NCI-H1048 (cell line): ENCODE measurements around the gene MKLN1.
"Not testable (repeated sequence)": the region's sequence is repeated elsewhere in the genome, so short reads cannot be mapped to it uniquely, and the experiment has no call there.

Experiments
- DNase-seq: peaks from one replicate; lab custom pipeline; 2025; lab: John Stamatoyannopoulos, UW

The MKLN1 gene

DNA sequence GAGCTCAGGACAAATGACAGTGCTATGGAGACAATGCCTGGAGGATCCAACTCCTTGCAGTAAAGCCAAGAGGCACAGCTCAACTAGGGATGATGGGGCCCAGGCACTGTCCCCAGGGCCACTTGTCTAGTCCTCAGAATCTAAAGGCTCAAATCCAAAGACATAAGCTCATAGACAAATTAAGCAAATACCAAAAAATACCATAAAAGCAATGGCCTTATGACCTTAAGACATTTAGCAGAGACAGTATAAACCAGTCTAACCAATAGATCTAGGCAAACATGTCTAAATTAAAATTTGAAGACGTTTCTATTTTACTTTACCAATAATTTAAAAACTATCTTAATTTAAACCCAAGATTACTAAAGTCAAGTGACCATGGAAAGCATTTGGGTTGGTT, 14.8 kb upstream of the MKLN1 start:
- no peak for DNase-seq

DNA sequence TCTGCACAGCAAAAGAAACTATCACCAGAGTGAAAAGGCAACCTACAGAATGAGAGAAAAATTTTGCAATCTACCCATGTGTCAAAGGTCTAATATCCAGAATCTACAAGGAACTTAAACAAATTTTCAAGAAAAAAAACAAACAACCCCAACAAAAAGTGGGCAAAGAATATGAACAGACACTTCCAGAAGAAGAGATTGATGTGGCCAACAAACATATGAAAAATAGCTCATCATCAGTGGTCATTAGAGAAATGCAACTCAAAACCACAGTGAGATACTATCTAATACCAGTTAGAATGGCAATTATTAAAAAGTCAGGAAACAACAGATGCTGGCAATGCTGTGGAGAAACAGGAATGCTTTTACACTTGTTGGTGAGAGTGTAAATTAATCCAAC, 7.1 kb upstream of the MKLN1 start:
- no peak for DNase-seq

DNA sequence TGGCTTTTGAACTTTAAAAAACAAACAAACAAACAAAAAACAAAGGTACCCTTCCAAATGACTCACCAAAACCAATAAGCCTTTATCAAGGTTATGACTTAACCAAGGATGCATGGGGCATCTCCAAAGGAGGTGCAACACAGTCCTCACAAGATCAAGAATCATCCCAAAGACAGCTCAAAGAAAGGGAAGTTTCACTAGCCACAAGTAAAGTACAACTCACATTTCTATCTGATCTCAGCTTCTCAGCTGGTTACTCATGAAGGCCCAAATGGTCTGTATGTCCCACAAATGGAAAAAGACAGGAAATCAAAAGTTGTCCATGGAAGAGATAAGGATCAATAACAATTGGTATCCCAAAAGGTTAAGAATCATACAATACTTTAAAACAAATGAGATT, 6.0 kb upstream of the MKLN1 start:
- DNase-seq: no peak

DNA sequence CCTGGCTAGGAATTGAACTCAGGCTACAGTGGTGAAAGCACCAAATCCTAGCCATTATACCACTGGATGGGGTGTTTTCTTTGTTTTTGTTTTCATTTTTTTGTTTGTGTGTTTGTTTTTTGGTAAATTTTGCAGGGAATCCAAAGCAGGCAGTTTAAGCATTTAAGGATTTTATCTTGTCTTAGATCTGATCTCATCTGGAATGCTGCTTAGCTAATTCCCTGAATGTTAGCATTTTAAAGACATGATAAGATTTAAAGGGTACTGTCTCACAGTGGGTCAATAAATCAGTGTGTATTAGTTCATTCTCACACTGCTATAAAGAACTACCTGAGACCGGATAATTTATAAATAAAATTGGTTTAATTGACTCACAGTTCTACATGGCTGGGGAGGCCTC, 5.6 kb upstream of the MKLN1 start:
- no peak for DNase-seq

DNA sequence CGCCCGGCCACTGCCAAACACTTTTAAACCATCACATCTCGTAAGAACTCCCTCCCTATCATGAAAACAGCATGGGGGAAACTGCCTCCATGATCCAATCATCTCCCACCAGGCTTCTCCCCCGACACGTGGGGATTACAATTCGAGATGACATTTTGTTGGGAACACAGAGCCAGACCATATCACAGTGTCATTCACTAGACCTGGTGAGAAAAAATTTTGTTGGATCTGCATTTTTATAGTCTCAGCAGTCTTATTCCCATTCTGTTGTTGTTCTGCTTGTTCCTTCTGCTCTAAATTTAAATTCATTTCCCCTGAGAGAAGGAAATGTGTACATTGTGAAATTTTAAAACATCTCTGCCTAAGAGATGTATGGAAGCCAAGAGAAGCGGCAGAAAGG, 4.8 kb upstream of the MKLN1 start:
- DNase-seq: no peak

DNA sequence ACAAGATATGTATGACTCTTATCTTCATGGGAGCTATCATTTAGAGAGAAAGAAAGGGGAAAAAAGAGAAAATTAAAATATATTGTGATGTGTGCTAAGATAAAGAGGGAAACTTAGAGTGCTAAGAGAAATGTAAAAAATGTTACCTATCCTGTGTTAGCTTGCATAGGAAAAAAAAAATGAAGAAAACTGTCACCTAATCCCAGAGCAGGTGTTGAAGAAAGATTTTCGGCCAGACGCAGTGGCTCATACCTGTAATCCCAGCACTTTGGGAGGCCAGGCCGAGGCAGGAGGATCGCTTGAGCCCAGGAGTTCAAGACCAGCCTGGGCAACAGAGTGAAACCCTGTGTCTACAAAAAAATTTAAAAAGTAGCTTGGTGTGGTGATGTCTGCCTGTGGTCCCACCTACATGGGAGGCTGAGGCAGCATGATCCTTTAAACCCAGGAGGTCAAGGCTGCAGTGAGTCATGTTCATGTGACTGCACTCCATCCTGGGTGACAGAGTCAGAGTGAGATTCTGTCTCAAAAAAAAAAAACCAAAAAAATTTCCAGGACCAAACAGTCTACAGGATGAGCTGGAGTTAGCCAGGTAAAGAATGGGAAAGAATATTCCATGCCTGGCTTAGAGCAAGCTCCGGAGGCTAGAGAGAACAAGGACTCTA, 2.4 kb upstream of the MKLN1 start:
- DNase-seq: no peak

DNA sequence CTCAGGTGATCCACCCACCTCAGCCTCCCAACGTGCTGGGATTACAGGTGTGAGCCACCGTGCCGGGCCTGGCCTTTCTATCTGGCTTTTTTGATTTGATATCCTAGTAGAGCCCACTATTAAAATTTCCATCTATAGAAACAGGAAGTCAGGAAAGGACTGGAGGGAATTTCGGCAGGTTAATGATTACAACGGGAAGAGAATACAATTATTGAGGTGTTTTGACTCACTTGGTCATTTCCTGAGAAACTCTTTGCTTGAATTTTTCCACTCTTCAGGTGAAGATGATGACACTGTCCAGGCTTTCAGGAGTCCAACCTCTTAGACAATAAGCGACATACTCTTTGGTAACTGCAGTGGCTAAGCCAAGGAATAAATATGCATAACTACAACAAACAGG, 1.1 kb upstream of the MKLN1 start:
- DNase-seq: no peak

DNA sequence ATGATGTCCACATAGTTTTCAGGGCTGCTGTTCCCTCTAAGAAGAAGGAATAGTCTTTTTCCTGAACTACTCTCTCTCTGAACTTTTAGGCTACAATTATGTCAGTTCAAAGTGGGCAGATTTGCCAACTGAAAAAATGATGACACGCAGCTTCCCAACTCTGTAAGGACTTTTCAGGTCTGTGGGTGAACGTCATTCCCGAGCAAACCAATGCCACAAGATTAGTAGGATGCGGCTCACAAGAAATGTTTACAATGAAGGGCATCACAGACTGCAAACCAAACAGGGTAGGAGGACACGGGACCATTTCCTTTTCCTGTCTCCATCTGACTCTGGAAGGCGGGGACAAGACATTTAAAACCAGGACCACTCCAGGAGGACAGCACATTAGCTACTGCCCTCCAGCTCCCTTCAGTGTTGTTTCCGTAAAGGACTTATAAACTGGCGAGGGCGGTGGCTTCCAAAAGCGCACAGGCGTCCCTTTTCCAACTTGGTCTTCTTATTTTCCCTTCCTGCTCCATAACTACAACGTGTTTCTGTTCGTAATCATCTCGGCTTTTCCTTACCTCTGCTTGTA, 539 bp upstream of the MKLN1 start:
- no peak for DNase-seq

DNA sequence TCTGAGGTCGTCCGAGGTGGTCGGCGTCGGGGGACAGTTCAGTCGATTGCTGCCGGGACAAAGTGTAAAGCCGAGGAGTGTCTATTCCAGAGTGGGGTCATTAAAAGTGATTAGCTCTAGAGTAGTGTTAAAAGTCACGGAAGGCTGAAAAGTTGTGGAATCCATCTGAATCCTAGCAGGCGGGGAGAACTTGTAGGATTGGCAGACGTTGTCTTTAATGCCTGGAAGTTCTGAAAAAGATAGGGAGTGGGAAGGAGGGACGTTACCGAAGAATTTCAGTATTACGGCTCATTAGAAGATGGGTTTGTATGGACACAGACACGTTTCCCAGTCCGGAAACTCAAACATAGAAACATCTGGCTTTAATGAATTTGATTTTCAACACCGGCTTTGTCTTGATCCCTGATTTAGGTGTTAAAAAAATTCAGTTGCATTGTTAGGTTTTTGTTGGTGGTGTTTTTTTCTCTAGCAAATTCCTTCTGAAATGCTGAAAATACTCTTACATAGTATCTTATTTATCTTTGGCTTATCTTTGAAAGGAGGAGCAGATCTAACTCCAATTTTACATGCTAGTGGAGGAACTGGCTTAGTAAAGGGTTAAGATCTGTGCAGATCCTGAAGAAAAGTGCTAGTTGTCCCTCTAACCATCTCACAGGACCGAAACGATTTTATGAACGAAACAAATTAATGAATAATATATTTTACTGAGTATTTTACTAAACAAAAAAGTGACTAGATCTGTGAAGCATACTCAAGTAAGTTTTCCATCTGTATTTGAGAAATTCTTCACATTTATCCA, 900 bp downstream of the MKLN1 start:
- no peak for DNase-seq

DNA sequence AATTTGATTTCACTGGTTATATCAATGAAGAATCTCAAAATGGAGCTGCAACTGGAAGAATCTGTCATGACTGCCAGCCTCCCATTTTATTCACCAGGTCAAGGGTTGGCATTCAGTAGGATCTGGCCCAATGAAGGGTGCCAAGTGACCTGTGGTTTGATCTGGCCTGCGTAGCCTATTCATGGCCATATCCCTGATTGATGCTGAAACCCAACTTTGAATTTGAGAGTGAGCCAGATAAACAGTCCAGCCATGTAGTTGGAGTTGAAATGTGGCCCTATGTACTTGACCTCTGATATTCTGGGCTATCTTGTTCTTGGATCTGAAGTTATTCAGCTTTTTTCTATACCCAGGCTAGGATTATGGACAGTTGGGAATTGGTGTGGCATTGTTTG, 1.5 kb downstream of the MKLN1 start:
- DNase-seq: no peak

DNA sequence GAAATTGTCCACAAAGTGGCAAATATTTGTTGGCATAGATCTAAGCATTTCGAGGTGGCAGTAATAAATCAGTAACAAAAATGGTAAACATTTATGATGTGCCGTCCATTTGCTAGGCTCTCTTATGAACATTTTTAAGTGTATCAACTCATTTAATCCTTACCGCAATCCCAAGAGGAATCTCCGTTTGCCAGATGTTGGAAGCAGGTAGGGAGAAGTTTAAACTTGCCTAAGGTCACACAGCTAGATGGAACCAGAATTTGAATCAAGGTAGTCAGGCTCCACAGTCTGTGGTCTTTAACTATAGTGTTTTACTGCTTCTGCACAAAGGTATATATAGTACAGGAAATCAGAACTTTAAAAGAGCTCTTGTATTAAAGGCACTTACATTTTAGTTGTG, 2.6 kb downstream of the MKLN1 start:
- DNase-seq: no peak

DNA sequence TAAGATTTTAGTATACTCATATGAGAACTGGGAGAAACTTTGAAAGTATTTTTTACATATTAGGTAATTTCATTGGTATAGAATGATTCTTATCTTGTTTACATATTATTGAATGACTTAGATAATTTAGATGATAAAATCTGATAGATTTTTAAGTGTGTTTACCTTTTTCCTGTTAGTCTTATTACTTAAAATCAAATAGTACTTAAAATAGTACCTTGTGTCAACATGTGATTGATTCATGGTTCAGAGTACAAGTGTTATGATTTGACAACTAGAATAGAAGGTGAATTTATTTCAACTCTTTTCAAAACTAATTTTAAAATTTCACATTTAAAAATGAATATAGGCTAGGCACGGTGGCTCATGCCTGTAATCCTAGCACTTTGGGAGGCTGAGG, 4.1 kb downstream of the MKLN1 start:
- no peak for DNase-seq

DNA sequence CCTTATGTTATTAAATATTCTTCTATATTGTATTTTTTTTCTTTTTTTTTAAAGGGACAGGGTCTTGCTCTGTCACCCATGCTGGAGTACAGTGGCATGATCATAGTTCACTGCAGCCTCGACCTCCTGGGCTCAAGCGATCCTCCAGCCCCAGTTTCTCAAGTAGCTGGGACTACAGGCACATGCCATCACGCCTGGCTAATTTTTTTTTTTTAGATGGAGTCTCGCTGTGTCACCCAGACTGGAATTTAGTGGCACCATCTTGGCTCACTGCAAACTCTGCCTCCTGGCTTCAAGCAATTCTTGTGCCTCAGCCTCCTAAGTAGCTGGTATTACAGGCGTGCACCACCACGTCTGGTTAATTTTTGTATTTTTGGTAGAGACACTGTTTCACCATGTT, 5.1 kb downstream of the MKLN1 start:
- not testable (repeated sequence) for DNase-seq

DNA sequence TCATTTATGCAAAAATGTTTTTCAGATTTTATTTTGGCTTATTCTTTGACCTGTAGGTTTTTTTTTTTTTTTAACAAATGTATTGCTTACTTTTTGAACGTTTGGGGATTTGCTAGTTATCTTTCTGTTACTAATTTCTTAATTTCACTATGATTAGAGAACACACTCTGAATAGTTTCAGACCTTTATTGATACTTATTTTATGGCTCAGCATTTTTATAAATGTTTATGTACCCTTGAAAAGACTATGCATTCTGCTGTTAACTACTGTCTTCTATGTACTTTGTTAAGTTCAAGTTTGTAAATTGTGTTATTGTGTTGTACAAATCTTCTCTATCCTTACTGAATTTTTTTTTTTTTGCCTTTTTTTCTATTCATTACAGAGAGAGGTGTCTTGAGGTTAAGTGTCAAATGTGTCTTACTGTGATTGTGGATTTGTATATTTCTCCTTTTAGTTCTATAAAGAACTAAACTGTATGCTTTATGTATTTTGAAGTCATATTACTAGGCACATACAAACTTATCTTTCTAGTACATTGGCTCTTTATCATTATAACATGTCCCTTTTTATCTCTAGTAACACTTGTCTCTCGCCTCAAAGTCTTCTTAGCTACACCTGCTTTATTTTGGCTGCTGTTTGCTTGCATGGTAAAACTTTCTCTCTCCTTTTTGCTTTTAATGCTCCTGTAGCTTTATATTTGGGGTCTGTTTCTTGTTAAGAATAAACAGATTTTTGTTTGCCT, 8.1 kb downstream of the MKLN1 start:
- DNase-seq: no peak

DNA sequence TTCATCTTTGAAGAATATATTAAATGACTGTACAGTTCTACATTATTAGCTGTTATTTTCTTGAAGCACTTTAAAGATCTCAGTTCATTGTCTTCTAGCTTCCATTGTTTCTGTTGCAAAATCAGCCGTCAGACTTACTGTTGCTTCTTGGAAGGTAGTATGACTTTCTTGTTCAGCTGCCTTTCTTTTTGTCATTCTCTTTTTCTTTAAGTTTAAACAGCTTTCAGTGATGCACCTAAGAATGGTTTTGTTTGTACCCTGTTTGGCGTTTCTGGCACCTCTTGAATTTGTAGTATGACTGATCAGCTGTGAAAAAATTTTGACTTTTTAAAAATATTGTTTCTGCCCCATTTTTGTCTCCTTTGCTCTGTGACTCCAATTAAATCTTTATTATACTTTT, 9.3 kb downstream of the MKLN1 start:
- no peak for DNase-seq

DNA sequence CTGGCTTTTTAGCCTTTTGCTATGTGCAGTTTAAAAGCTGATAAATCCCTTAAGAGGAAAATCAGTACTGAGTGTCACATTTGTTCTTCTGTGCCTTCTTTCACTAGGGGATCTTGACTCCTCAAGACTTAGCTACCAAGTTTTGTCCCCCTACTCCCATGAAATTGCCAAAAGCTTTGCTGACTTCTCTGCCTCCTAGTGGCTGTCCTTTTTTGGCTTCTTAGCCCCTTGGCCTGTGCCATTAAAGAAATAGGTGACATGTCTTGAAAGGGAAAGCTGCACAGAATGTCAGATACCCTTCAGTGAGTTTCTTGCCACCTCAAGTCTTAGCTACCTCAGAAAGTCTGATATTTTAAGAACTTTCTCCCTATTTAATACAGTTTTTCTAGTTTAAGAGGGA, 10.5 kb downstream of the MKLN1 start:
- DNase-seq: no peak

DNA sequence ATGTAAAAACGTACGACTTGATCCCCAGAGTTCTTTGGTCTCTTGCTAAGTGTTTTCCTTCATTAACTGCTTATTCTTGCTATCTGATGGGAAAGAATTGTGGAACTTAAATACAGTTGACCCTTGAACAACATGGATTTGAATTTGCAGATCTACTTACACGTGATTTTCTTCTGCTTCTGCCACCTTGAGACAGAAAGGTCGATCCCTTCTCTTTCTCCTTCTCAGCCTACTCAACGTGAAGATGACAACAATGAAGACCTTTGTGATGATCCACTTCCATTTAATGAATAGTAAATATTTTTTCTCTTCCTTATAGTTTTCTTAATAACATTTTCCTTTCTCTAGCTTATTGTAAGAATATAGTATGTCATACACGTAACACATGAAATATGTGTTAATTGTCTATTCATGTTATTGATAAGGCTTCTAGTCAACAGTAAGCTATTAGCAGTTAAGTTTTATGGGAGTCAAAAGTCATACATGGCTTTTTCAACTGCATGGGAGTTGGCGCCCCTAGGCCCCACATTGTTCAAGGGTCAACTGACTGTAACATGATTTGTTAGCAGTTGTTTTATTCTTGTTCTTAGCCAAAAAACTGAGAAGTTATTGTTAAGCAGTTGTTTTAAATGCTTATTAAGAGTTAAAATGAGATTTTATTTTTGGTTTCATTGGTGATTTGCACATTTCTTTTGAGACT, 11.2 kb downstream of the MKLN1 start:
- DNase-seq: no peak

DNA sequence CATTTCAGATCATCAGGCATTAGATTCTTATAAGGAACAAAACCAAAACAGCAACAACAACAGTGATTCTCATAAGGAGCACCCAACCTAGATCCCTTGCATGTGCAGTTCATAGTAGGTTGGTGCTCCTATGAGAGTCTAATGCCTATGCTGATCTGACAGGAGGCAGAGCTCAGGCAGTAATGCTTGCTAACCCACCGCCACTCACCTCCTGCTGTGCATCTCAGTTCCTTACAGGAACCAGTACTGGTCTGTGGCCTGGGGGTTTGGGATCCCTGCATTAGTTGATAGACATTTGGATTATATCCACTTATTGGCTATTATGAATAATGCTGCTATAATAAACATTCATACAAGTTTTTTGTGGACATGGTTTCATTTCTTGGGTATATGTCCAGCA, 14.0 kb downstream of the MKLN1 start:
- DNase-seq: no peak

DNA sequence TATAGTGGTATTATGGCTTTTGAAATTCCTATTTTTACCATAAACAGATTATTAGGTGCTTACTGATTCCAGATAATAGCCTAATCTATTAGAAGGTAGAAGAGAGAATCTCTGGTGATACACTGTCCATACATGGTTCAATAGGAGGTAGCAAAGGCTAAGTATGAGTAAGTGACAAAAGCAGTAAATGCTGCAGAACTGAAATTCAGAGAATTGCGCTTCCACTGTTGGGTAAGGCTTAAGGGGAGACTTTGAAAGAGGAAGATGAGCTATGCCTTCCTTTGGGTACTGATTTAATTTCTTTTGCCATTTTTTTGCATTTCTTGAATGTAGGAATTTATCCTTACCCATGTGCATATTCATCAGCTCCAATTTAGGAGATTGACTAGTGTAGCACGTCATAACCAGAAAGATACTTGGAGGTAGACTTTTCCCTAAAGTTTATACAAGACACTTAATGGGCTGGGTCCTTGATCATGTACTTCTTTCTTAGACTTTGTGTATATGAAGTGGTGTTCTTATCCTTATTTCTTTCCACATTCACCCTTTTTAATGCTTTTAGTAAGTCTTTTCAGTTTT, 15.3 kb downstream of the MKLN1 start:
- DNase-seq: no peak

DNA sequence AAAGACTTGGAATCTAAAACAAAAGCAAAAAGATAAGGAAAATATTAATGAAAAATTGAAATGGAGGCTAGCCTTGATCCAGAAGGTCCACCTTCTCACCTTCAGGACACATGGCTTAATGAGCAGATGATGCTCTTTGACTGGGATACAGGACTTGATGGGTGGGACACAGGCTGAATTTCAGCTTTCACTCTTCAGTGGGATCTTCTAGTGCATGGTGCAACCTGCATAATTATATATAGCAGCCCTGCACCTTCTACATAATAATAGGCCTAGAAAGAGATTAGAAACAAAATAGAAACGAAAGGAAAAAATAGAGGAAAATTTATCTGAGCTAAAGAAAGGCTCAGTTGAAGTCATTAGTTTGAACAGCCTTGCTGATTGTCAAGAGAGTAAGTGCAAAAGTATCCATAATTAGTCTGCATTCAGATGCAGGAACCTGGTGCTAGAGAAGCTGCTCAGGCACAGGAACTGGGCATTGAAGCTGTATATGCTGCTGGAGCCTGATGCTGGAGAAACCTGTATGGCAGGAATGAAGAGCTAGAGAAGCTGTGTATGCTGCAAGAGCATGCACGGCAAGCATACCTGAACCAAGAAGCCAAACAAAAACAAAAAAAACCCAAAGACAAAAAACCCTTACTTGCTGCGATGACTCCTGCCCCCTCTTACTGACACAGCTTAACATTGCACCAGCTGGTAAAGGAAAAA, 19.4 kb downstream of the MKLN1 start:
- no peak for DNase-seq

DNA sequence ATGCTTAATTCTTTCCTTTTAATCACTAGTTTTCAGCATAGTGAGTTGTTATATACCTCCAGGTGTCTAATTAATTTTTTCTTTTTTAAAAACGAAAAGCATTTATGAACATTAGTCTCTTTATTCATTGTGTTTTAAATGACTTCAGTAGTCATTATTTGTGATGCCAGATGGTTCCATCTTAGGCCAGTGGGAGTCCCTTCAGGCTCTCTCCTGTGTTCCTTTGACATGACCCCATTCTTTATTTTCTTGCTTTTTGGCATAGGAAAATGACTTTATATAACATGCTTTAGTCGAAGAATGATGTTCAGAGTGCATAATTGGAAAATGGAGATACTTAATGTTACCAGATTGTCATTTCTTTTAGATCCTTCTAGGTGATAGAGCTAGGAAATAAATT, 24.4 kb downstream of the MKLN1 start:
- DNase-seq: no peak
